Body of pancreas (tissue), 4 donors: ENCODE data around the gene TELO2. TPM values are rescaled to one million over a fixed set of nuclear protein-coding genes. Genes with fewer than 3 reads are reported as not detected.

ENCODE experiments used
- ATAC-seq: fragments of 150-250 bp; one replicate; pipeline ENCODE4 v1.9.1; 2016
- DNase-seq, 4 donors: peaks; one replicate each; pipeline ENCODE4 v3.0.0-alpha.2; 2019
- H3K27ac ChIP-seq, 4 donors: fragments of 200-600 bp; sonication (generic); 1 replicate in 3 of 4; 2 replicates in 1 of 4; pipeline versions ENCODE4 v1.5.1 to v1.6.1; 2016 to 2019; ENCODE audit warnings: mild to moderate bottlenecking in 1 of 4, mixed read lengths in 1 of 4, moderate library complexity in 1 of 4
- H3K27me3 ChIP-seq, 2 donors: fragments of 200-600 bp; sonication (generic); one replicate each; pipeline ENCODE4 v1.6.0; 2016; ENCODE audit warnings: mild to moderate bottlenecking in 1 of 2
- H3K36me3 ChIP-seq, 2 donors: fragments of 200-600 bp; sonication (generic); replicated peaks in 1 of 2; 2 replicates each; pipeline ENCODE4 v1.5.1; 2016; ENCODE audit warnings: low read depth in 2 of 2; ENCODE audit not compliant: insufficient read depth in 1 of 2
- H3K4me1 ChIP-seq: fragments of 200-600 bp; sonication (generic); one replicate; pipeline ENCODE4 v1.6.0; 2016
- H3K4me3 ChIP-seq, 2 donors: fragments of 200-600 bp; sonication (generic); 1 replicate in 1 of 2; 2 replicates in 1 of 2; pipeline ENCODE4 v1.5.1; 2016 to 2019
- H3K9me3 ChIP-seq, 3 donors: fragments of 200-600 bp; sonication (generic); 1 replicate in 2 of 3; 2 replicates in 1 of 3; pipeline ENCODE4 v1.5.1; 2016
- CTCF ChIP-seq, 7 experiments: fragments of 450-650 bp in 4 of 7; fragments of 200-600 bp in 3 of 7; sonication (generic) in 3 of 7; IDR thresholded peaks; one replicate each; pipeline ENCODE4 v1.5.1; 2016 to 2019; ENCODE audit warnings: antibody characterized with exemption in 7 of 7
- POLR2A ChIP-seq, 3 donors: fragments of 450-650 bp; IDR thresholded peaks; one replicate each; pipeline ENCODE4 v1.6.1; 2016; ENCODE audit warnings: antibody characterized with exemption in 3 of 3, mild to moderate bottlenecking in 2 of 3
- WGBS, 2 donors: methylation state at CpG; one replicate each; pipeline ENCODE4 v1.1.5; 2017; 5-methylcytosine and 5-hydroxymethylcytosine counted together
- intact Hi-C: fragments of 100-400 bp; cut with DNase I; formaldehyde crosslinking; loops from one replicate; pipeline ENCODE4 v1.15.1; 2023
- total RNA-seq, 2 donors: library from RNA; depleted of rRNA; stranded (reverse); fragments of >200 nt; gene quantifications; one replicate each; pipeline ENCODE4 v1.1.0, GENCODE V29; 2016

The TELO2 gene
- total RNA-seq, 2 donors from 2014 or later, result 25.4 to 76.5 TPM

- TF ChIP-seq CTCF (IDR thresholded peaks at IDR 0.05) (no peak), POLR2A (IDR thresholded peaks at IDR 0.05) (no peak)
- Histone ChIP-seq H3K27me3 (no peaks in the 10 kb centered on the region), H3K36me3 (peaks cover 0 to 23% of the 10 kb centered on the region in 2 donors), H3K27ac (no peak overlapping the region), H3K4me3 (no peak overlapping the region), H3K4me1 (no peaks in the 10 kb centered on the region), H3K9me3 (no peaks in the 10 kb centered on the region)
- intact Hi-C loops, result no loop called here
- WGBS, 2 donors, result 90 to 97% methylated on average over 9 to 42 of the region's 42 CpGs
- ATAC-seq (no peak), DNase-seq (no peak)
Observed at GRCh38 chr16:1457489-1458245, 35.5 kb upstream of the TELO2 start.

GRCh38 chr16:1458336-1458976 lies 34.7 kb upstream of the TELO2 start:
- DNase-seq, result no peak
- H3K9me3 ChIP-seq, result no peaks in the 10 kb centered on the region
- no peak for ATAC-seq
- H3K27ac ChIP-seq, result no peak overlapping the region
- WGBS, 2 donors, result 93 to 96% methylated on average over 13 to 26 of the region's 26 CpGs
- H3K4me3 ChIP-seq, result no peak overlapping the region
- no peaks in the 10 kb centered on the region for H3K4me1 ChIP-seq
- intact Hi-C loops, result no loop called here
- no peaks in the 10 kb centered on the region for H3K27me3 ChIP-seq
- TF ChIP-seq CTCF (IDR thresholded peaks at IDR 0.05) (no peak), POLR2A (IDR thresholded peaks at IDR 0.05) (no peak)
- peaks cover 0 to 23% of the 10 kb centered on the region in 2 donors for H3K36me3 ChIP-seq

GRCh38 chr16:1458977-1459341 lies 34.2 kb upstream of the TELO2 start:
- Histone ChIP-seq H3K36me3 (peaks cover 0 to 18% of the 10 kb centered on the region in 2 donors), H3K4me3 (no peak overlapping the region), H3K4me1 (no peaks in the 10 kb centered on the region), H3K9me3 (no peaks in the 10 kb centered on the region), H3K27me3 (no peaks in the 10 kb centered on the region), H3K27ac (no peak overlapping the region)
- DNase-seq (no peak), ATAC-seq (no peak)
- 81% methylated on average over 12 of the region's 14 CpGs; no CpG with 5 or more reads in 1 of the 2 donors for WGBS, 2 donors
- intact Hi-C loops, result no loop called here
- TF ChIP-seq POLR2A (IDR thresholded peaks at IDR 0.05), result no peak

- intact Hi-C loops, result no loop called here
- Histone ChIP-seq H3K9me3 (no peaks in the 10 kb centered on the region), H3K27me3 (no peaks in the 10 kb centered on the region), H3K4me3 (no peak overlapping the region), H3K4me1 (no peaks in the 10 kb centered on the region), H3K27ac (no peak overlapping the region), H3K36me3 (peaks cover 0 to 13% of the 10 kb centered on the region in 2 donors)
- WGBS, 2 donors, result 77 to 84% methylated on average over 7 to 9 of the region's 10 CpGs
- no peak for ATAC-seq
- no peak for DNase-seq
- TF ChIP-seq CTCF (IDR thresholded peaks at IDR 0.05), result no peak
- no peak for TF ChIP-seq POLR2A (IDR thresholded peaks at IDR 0.05)
Observed at GRCh38 chr16:1459967-1460366, 33.2 kb upstream of the TELO2 start.

GRCh38 chr16:1460602-1461138 lies 32.5 kb upstream of the TELO2 start:
- ATAC-seq, result no peak
- no peak overlapping the region for H3K27ac ChIP-seq
- no peaks in the 10 kb centered on the region for H3K27me3 ChIP-seq
- intact Hi-C loops, result no loop called here
- WGBS, 2 donors, result 88% methylated on average over 19 of the region's 30 CpGs; no CpG with 5 or more reads in 1 of the 2 donors
- no peaks in the 10 kb centered on the region for H3K4me1 ChIP-seq
- no peak overlapping the region for H3K4me3 ChIP-seq
- DNase-seq, result peak in 1 of 4 donors; percentile 8
- H3K36me3 ChIP-seq, result peaks cover 0 to 8% of the 10 kb centered on the region in 2 donors
- no peaks in the 10 kb centered on the region for H3K9me3 ChIP-seq
- TF ChIP-seq POLR2A (IDR thresholded peaks at IDR 0.05) (no peak), CTCF (IDR thresholded peaks at IDR 0.05) (no peak)
